ENCODE results near the gene NRF1.

The NRF1 gene

DNA sequence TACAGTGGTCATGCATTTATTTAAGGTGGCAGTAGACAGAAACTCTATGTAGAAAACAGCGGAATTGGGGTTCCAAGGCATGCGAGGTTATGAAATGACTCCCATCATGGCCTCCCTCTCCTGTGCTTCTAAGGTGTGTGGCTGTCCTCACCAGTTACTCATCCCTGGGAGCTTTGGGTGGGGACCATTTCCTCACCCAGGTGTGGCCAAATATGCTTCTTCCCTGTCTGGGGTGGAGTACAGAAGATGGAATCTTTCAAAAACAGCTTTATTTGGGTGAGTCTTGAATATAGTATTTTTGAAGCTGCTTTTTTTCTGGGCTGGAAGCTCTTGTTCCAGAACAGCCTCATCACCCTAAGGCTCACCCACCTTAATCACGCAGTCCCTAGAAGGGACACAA lies 139.0 kb downstream of the NRF1 start:
- H3K4me3 ChIP-seq (replicated peaks in 1 of 2; ENCODE audit: low read depth in 2 of 2, low read length in 2 of 2): no peak overlapping the region
- TF ChIP-seq, protein P1, sequence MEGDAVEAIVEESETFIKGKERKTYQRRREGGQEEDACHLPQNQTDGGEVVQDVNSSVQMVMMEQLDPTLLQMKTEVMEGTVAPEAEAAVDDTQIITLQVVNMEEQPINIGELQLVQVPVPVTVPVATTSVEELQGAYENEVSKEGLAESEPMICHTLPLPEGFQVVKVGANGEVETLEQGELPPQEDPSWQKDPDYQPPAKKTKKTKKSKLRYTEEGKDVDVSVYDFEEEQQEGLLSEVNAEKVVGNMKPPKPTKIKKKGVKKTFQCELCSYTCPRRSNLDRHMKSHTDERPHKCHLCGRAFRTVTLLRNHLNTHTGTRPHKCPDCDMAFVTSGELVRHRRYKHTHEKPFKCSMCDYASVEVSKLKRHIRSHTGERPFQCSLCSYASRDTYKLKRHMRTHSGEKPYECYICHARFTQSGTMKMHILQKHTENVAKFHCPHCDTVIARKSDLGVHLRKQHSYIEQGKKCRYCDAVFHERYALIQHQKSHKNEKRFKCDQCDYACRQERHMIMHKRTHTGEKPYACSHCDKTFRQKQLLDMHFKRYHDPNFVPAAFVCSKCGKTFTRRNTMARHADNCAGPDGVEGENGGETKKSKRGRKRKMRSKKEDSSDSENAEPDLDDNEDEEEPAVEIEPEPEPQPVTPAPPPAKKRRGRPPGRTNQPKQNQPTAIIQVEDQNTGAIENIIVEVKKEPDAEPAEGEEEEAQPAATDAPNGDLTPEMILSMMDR (IDR thresholded peaks at IDR 0.05; ENCODE audit: low read depth, low read length): no peak
- no peak for DNase-seq (ENCODE audit: low read depth in 2 of 2)

DNA sequence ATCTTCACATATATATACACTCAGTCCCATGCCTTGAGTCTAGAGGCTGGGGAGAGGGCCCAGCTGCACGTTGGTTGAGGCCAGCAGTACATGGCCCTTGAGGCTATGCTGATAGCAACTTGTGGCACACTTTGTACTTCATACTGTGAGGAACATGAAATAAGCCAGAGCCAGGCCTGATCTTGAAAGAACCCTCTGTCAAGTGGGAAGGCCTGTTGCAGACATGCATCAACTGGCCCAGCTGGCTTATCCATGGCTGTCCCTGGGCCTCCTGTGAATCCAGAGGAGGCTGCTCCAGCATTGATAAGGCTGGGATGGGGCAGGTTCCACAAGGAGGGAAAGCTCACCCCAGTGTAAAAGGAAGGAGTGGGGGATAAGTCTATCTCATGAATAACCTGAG lies 140.4 kb downstream of the NRF1 start:
- DNase-seq (ENCODE audit: low read depth in 2 of 2): no peak
- no peak overlapping the region for H3K4me3 ChIP-seq (replicated peaks in 1 of 2; ENCODE audit: low read depth in 2 of 2, low read length in 2 of 2)
- TF ChIP-seq, protein P1 (IDR thresholded peaks at IDR 0.05; ENCODE audit: low read depth, low read length): no peak

DNA sequence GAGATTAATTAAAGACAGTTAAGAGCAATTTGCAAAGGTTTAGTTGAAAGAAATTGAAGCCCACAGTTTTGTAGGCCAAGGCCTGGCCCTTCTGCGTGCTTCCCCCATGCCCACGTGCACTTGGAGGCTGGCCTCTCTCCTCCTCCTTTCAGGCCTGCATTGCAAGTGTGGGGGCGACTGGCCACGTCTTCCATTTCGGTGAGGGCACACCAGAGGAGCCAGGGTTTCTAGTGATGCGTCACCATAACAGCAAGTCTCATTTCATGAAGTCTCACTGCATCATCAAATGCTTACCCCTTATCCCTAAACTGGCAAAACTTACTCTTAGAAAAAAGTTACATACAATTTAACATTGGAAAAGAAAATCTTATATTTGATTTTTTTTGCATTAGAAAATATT lies 141.2 kb downstream of the NRF1 start:
- H3K4me3 ChIP-seq (replicated peaks in 1 of 2; ENCODE audit: low read depth in 2 of 2, low read length in 2 of 2): no peak overlapping the region
- DNase-seq (ENCODE audit: low read depth in 2 of 2): no peak
- TF ChIP-seq, protein P1 (IDR thresholded peaks at IDR 0.05; ENCODE audit: low read depth, low read length): no peak

DNA sequence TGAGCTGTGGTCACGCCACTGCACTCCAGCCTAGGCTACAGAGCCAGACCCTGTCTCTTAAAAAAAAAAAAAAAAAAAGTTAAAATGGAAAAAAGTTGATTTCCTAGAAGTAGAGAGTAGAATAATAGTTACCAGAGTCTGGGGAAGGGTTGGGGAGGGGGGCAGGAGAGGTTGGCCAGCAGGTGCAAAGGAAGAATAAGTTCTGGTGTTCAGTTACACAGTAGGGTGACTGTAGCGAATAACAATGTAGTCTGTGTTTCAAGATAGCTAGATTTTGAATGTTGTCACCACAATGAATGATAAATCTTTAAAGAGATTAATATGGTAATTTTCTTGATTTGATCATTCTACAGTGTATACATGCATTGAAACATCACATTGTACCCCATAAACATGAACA lies 142.9 kb downstream of the NRF1 start:
- TF ChIP-seq, protein P1 (IDR thresholded peaks at IDR 0.05; ENCODE audit: low read depth, low read length): no peak
- no peak overlapping the region for H3K4me3 ChIP-seq (replicated peaks in 1 of 2; ENCODE audit: low read depth in 2 of 2, low read length in 2 of 2)
- no peak for DNase-seq (ENCODE audit: low read depth in 2 of 2)

DNA sequence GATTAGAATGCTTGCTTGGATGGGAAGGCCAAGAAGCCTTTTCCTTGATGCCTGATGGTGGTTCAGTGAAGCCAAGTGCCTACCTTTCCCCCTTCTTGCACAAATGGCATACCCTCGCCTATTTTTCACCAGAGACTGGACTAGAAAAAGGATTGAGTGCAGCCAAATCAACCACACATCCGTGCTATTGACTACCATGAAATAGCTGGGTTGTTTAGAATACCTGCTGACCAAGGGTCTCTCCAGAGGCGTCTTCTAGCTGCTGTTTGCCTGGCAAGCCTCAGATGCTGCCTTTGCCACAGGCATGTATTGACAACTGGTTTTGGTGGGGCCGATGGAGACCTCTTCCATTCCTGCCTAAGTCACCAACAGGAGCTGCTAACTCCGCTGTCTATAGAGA lies 146.5 kb downstream of the NRF1 start:
- no peak overlapping the region for H3K4me3 ChIP-seq (replicated peaks in 1 of 2; ENCODE audit: low read depth in 2 of 2, low read length in 2 of 2)
- TF ChIP-seq, protein P1 (IDR thresholded peaks at IDR 0.05; ENCODE audit: low read depth, low read length): no peak
- DNase-seq (ENCODE audit: low read depth in 2 of 2): no peak

DNA sequence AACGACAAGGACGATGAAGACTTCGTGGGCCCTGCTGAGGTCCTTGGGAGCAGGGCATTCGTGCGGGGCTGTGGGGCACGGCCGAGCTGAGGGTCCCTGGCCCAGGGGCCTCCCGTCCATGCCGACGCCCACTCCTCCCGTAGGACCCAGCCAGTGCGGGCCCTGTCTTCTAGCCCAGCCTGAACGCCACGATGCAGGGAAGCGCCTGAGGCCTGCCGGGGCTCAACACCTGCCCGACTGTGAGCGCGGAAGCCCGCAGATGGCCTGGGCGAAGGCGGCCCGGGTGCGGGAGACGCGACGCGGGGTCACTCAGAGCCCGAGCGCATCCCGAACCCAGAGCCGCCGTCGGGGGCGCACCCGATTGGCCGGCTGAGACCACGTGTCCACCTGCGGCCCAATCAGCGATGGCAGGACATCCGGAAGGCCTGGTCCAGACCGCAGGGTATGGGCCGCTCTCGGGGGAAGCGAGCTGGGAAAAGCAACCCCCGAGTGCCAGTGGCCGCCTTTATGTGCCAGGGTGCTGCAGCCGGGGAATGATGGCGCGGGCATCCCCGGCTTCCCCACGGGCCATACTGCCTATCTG lies 151.0 kb downstream of the NRF1 start:
- no peak for DNase-seq (ENCODE audit: low read depth in 2 of 2)
- TF ChIP-seq, protein P1 (IDR thresholded peaks at IDR 0.05; ENCODE audit: low read depth, low read length): no peak
- H3K4me3 ChIP-seq (replicated peaks in 1 of 2; ENCODE audit: low read depth in 2 of 2, low read length in 2 of 2): no peak overlapping the region
